ENCODE results near the gene SUCLG1. TPM values are rescaled to one million over a fixed set of nuclear protein-coding genes. Genes with fewer than 3 reads are reported as not detected.
"Not testable (repeated sequence)": the region's sequence is repeated elsewhere in the genome, so short reads cannot be mapped to it uniquely, and the experiment has no call there.

Gene SUCLG1
- total and polyA plus RNA-seq, 5 experiments from 2014 or later, result 44.0 to 93.7 (median 89.7) TPM

GRCh38 chr2:84441505-84441904 lies 17.6 kb downstream of the SUCLG1 start:
- ATAC-seq (no peak), DNase-seq (no peak)
- POLR2A ChIA-PET, result no interaction called here
- peaks cover 0 to 13% (median 9%) of the 10 kb centered on the region in 4 donors for H3K4me1 Mint-ChIP-seq
- H3K9me3 Mint-ChIP-seq, result no peaks in the 10 kb centered on the region
- peaks cover 10 to 95% (median 47%) of the 10 kb centered on the region in 3 donors for H3K36me3 Mint-ChIP-seq
- H3K27ac Mint-ChIP-seq, result no peak overlapping the region
- H3K27me3 Mint-ChIP-seq, result no peaks in the 10 kb centered on the region
- H3K4me3 Mint-ChIP-seq, result no peak overlapping the region

- POLR2A ChIA-PET, result no interaction called here
- Mint-ChIP-seq H3K4me1 (peaks cover 0 to 12% (median 8%) of the 10 kb centered on the region in 4 donors), H3K36me3 (peaks cover 10 to 93% (median 43%) of the 10 kb centered on the region in 3 donors), H3K27ac (peak overlapping the region in 1 of 10 donors; percentile 41), H3K9me3 (no peaks in the 10 kb centered on the region), H3K27me3 (no peaks in the 10 kb centered on the region), H3K4me3 (no peak overlapping the region)
- no peak for DNase-seq
- no peak for ATAC-seq
Measured at GRCh38 chr2:84441036-84441435, 18.0 kb downstream of the SUCLG1 start.

- Mint-ChIP-seq H3K27ac (no peak overlapping the region), H3K9me3 (no peaks in the 10 kb centered on the region), H3K4me3 (no peak overlapping the region), H3K4me1 (peaks cover 0 to 2% (median 0%) of the 10 kb centered on the region in 4 donors), H3K27me3 (no peaks in the 10 kb centered on the region), H3K36me3 (peaks cover 0 to 89% (median 32%) of the 10 kb centered on the region in 3 donors)
- DNase-seq (no peak), ATAC-seq (no peak)
- POLR2A ChIA-PET, result no interaction called here
Measured at GRCh38 chr2:84435345-84436025, 23.6 kb downstream of the SUCLG1 start.

- Mint-ChIP-seq H3K27me3 (no peaks in the 10 kb centered on the region), H3K4me3 (no peak overlapping the region), H3K9me3 (no peaks in the 10 kb centered on the region), H3K27ac (peak overlapping the region in 4 of 10 donors; percentile 10 to 54 (median 50)), H3K36me3 (peaks cover 7 to 80% (median 24%) of the 10 kb centered on the region in 3 donors), H3K4me1 (peaks cover 0 to 3% (median 0%) of the 10 kb centered on the region in 4 donors)
- ATAC-seq (no peak), DNase-seq (no peak)
- POLR2A ChIA-PET, result no interaction called here
Measured at GRCh38 chr2:84429328-84429727, 29.8 kb downstream of the SUCLG1 start.

- ATAC-seq, result no peak
- POLR2A ChIA-PET, result no interaction called here
- H3K4me3 Mint-ChIP-seq, result no peak overlapping the region
Measured at GRCh38 chr2:84427235-84428138, 31.6 kb downstream of the SUCLG1 start.

GRCh38 chr2:84425310-84425709 lies 33.8 kb downstream of the SUCLG1 start:
- no peak for DNase-seq
- Mint-ChIP-seq H3K27me3 (no peaks in the 10 kb centered on the region), H3K4me1 (peaks cover 0 to 6% (median under 1%) of the 10 kb centered on the region in 4 donors), H3K9me3 (no peaks in the 10 kb centered on the region), H3K4me3 (no peak overlapping the region), H3K36me3 (peaks cover 7 to 69% (median 19%) of the 10 kb centered on the region in 3 donors), H3K27ac (peak overlapping the region in 3 of 10 donors; percentile 5 to 28 (median 22))
- no peak for ATAC-seq
- POLR2A ChIA-PET, result no interaction called here

More at GRCh38 chr2:84427235-84428138, 31.6 kb downstream of the SUCLG1 start:
- Mint-ChIP-seq H3K9me3 (no peaks in the 10 kb centered on the region), H3K27me3 (no peaks in the 10 kb centered on the region), H3K36me3 (peaks cover 7 to 81% (median 24%) of the 10 kb centered on the region in 3 donors), H3K4me1 (peaks cover 0 to 3% (median under 1%) of the 10 kb centered on the region in 4 donors), H3K27ac (peak overlapping the region in 7 of 10 donors; percentile 8 to 91 (median 31))
- no peak for DNase-seq

- peaks cover 0 to 57% (median 13%) of the 10 kb centered on the region in 3 donors for H3K36me3 Mint-ChIP-seq
- H3K27ac Mint-ChIP-seq, result peak overlapping the region in 4 of 10 donors; percentile 5 to 62 (median 45)
- H3K4me1 Mint-ChIP-seq, result peaks cover 0 to 2% (median under 1%) of the 10 kb centered on the region in 4 donors
- ATAC-seq, result no peak
- POLR2A ChIA-PET, result no interaction called here
- DNase-seq, result no peak
- no peak overlapping the region for H3K4me3 Mint-ChIP-seq
- no peaks in the 10 kb centered on the region for H3K9me3 Mint-ChIP-seq
- H3K27me3 Mint-ChIP-seq, result no peaks in the 10 kb centered on the region
Measured at GRCh38 chr2:84424152-84424551, 34.9 kb downstream of the SUCLG1 start.

GRCh38 chr2:84421791-84422190 lies 37.3 kb downstream of the SUCLG1 start:
- H3K4me3 Mint-ChIP-seq, result no peak overlapping the region
- H3K4me1 Mint-ChIP-seq, result peaks cover 0 to 2% (median under 1%) of the 10 kb centered on the region in 4 donors
- no peak for DNase-seq
- peak overlapping the region in 3 of 10 donors; percentile 9 to 37 (median 22) for H3K27ac Mint-ChIP-seq
- no peaks in the 10 kb centered on the region for H3K9me3 Mint-ChIP-seq
- H3K27me3 Mint-ChIP-seq, result no peaks in the 10 kb centered on the region
- POLR2A ChIA-PET, result no interaction called here
- ATAC-seq, result no peak
- H3K36me3 Mint-ChIP-seq, result peaks cover 0 to 45% (median 8%) of the 10 kb centered on the region in 3 donors

GRCh38 chr2:84421197-84421596 lies 37.9 kb downstream of the SUCLG1 start:
- ATAC-seq (no peak), DNase-seq (no peak)
- Mint-ChIP-seq H3K4me1 (peaks cover 0 to 2% (median under 1%) of the 10 kb centered on the region in 4 donors), H3K27me3 (no peaks in the 10 kb centered on the region), H3K36me3 (peaks cover 0 to 40% (median 8%) of the 10 kb centered on the region in 3 donors), H3K9me3 (no peaks in the 10 kb centered on the region), H3K4me3 (no peak overlapping the region), H3K27ac (peak overlapping the region in 1 of 10 donors; percentile 9)
- POLR2A ChIA-PET, result no interaction called here

- POLR2A ChIA-PET, result no interaction called here
- Mint-ChIP-seq H3K4me1 (peaks cover 0 to 2% (median 0%) of the 10 kb centered on the region in 4 donors), H3K9me3 (no peaks in the 10 kb centered on the region), H3K27me3 (no peaks in the 10 kb centered on the region), H3K4me3 (no peak overlapping the region), H3K27ac (no peak overlapping the region), H3K36me3 (peaks cover 0 to 9% (median 2%) of the 10 kb centered on the region in 3 donors)
- no peak for ATAC-seq
- no peak for DNase-seq
Measured at GRCh38 chr2:84417453-84418145, 41.5 kb downstream of the SUCLG1 start.

GRCh38 chr2:84409531-84409930 lies 49.5 kb downstream of the SUCLG1 start:
- Mint-ChIP-seq H3K4me1 (no peaks in the 10 kb centered on the region), H3K27ac (no peak overlapping the region), H3K27me3 (peaks cover 0 to 8% (median 2%) of the 10 kb centered on the region in 5 donors), H3K36me3 (no peaks in the 10 kb centered on the region), H3K9me3 (no peaks in the 10 kb centered on the region), H3K4me3 (no peak overlapping the region)
- ATAC-seq (no peak), DNase-seq (no peak)
- POLR2A ChIA-PET, result no interaction called here

- not testable (repeated sequence) for H3K4me1 Mint-ChIP-seq, H3K9me3 Mint-ChIP-seq, H3K27me3 Mint-ChIP-seq
Measured at GRCh38 chr2:84402111-84402510, 57.0 kb downstream of the SUCLG1 start.

More at GRCh38 chr2:84402111-84402510, 57.0 kb downstream of the SUCLG1 start:
- H3K27ac Mint-ChIP-seq, POLR2A ChIA-PET, H3K36me3 Mint-ChIP-seq, ATAC-seq, DNase-seq, H3K4me3 Mint-ChIP-seq: not testable (repeated sequence)

All from naive thymus-derived CD8-positive, alpha-beta T cell (primary cell).